HG02571 (cell line): ENCODE measurements around the gene ADA.

Experiments used
- ATAC-seq: cut with Tn5 transposase; IDR thresholded peaks from one replicate; pipeline ENCODE4 v1.9.1; 2021; ENCODE audit warnings: mild to moderate bottlenecking, moderate library complexity; ENCODE audit not compliant: unreplicated experiment

Gene ADA

GRCh38 chr20:44625361-44625760 lies 26.1 kb downstream of the ADA start:
- ATAC-seq = no peak

- no peak for ATAC-seq
These were observed 26.7 kb downstream of the ADA start for GRCh38 chr20:44624743-44625271.

- no peak for ATAC-seq
These were observed 27.3 kb downstream of the ADA start for GRCh38 chr20:44624152-44624551.

- no peak for ATAC-seq
These were observed 28.8 kb downstream of the ADA start for GRCh38 chr20:44622501-44623270.

- ATAC-seq = no peak
These were observed 29.6 kb downstream of the ADA start for GRCh38 chr20:44621939-44622338.

GRCh38 chr20:44621325-44621724 lies 30.2 kb downstream of the ADA start:
- ATAC-seq = no peak

GRCh38 chr20:44620030-44620429 lies 31.5 kb downstream of the ADA start:
- no peak for ATAC-seq

GRCh38 chr20:44619294-44619693 lies 32.2 kb downstream of the ADA start:
- ATAC-seq = no peak

- ATAC-seq = no peak
These were observed 33.2 kb downstream of the ADA start for GRCh38 chr20:44618318-44618731.

- no peak for ATAC-seq
These were observed 34.9 kb downstream of the ADA start for GRCh38 chr20:44616604-44616964.

- ATAC-seq = no peak
These were observed 35.5 kb downstream of the ADA start for GRCh38 chr20:44615876-44616603.

- ATAC-seq = no peak
These were observed 36.2 kb downstream of the ADA start for GRCh38 chr20:44615169-44615791.

- no peak for ATAC-seq
These were observed 37.0 kb downstream of the ADA start for GRCh38 chr20:44614525-44614924.

GRCh38 chr20:44613575-44613974 lies 37.9 kb downstream of the ADA start:
- no peak for ATAC-seq

GRCh38 chr20:44610313-44610962 lies 41.1 kb downstream of the ADA start:
- ATAC-seq = no peak

GRCh38 chr20:44609516-44610312 lies 41.8 kb downstream of the ADA start:
- no peak for ATAC-seq

GRCh38 chr20:44609006-44609515 lies 42.4 kb downstream of the ADA start:
- no peak for ATAC-seq

GRCh38 chr20:44606725-44607441 lies 44.6 kb downstream of the ADA start:
- no peak for ATAC-seq

GRCh38 chr20:44603327-44603726 lies 48.2 kb downstream of the ADA start:
- no peak for ATAC-seq

GRCh38 chr20:44601801-44602204 lies 49.7 kb downstream of the ADA start:
- ATAC-seq = no peak
